ENCODE measurements around the gene MMP3. TPM values are rescaled to one million over a fixed set of nuclear protein-coding genes. Genes with fewer than 3 reads are reported as not detected.
"Not testable (repeated sequence)": the region's sequence is repeated elsewhere in the genome, so short reads cannot be mapped to it uniquely, and the experiment has no call there.

MMP3 gene
- total and polyA plus RNA-seq, 4 donors = not detected

- H3K27ac ChIP-seq (ENCODE audit: low read depth in 1 of 2, low read length in 2 of 2) = no peak within 1 kb of the TSS
- H3K36me3 ChIP-seq (ENCODE audit: control insufficient read depth in 4 of 4, insufficient read depth in 3 of 4, low read depth in 1 of 4, low read length in 3 of 4) = no peaks in the 10 kb centered on the region
- DNase-seq (ENCODE audit: low spot score) = no peak
- H3K9ac ChIP-seq (ENCODE audit: low read depth in 1 of 2, low read length in 2 of 2) = no peak within 1 kb of the TSS
- 59% methylated on average over 4 of the region's 4 CpGs for WGBS
- no peak within 1 kb of the TSS for H3K4me3 ChIP-seq (ENCODE audit: low read depth in 1 of 3, low read length in 3 of 3)
- H3K27me3 ChIP-seq (ENCODE audit: control insufficient read depth in 4 of 4, insufficient read depth in 4 of 4, low read length in 3 of 4) = no peaks in the 10 kb centered on the region
- H3K9me3 ChIP-seq (ENCODE audit: control insufficient read depth in 4 of 4, low read length in 3 of 4) = no peaks in the 10 kb centered on the region
- no peaks in the 10 kb centered on the region for H3K4me1 ChIP-seq (ENCODE audit: control insufficient read depth in 4 of 4, insufficient read depth in 4 of 4, low read length in 3 of 4)
- no peak for TF ChIP-seq FOXA2 (IDR thresholded peaks at IDR 0.05)
- no peak for TF ChIP-seq NR2F2 (IDR thresholded peaks at IDR 0.05)
- no peak for TF ChIP-seq RXRA (IDR thresholded peaks at IDR 0.05)
- no peak for TF ChIP-seq SP1 (IDR thresholded peaks at IDR 0.05)
- TF ChIP-seq HNF4A (conservative IDR thresholded peaks at IDR 0.05) = no peak
- no peak for TF ChIP-seq ATF3 (IDR thresholded peaks at IDR 0.05)
- no peak for TF ChIP-seq ZBTB33 (IDR thresholded peaks at IDR 0.05)
- no peak for TF ChIP-seq HNF4G (IDR thresholded peaks at IDR 0.05)
- TF ChIP-seq FOXA1 (IDR thresholded peaks at IDR 0.05) = no peak
- no peak for TF ChIP-seq EGR1 (IDR thresholded peaks at IDR 0.05; ENCODE audit: low read depth in 2 of 2)
- TF ChIP-seq RAD21 (IDR thresholded peaks at IDR 0.05) = no peak
- TF ChIP-seq REST (IDR thresholded peaks at IDR 0.05) = no peak
- TF ChIP-seq TAF1 (conservative IDR thresholded peaks at IDR 0.05) = no peak
- no peak for TF ChIP-seq MAX (IDR thresholded peaks at IDR 0.05)
- TF ChIP-seq YY1 (IDR thresholded peaks at IDR 0.05) = no peak
- no peak for TF ChIP-seq GABPA (IDR thresholded peaks at IDR 0.05 in 1 of 2, conservative IDR thresholded peaks at IDR 0.05 in 1 of 2)
- TF ChIP-seq JUND (IDR thresholded peaks at IDR 0.05) = no peak
- TF ChIP-seq CTCF (IDR thresholded peaks at IDR 0.05; ENCODE audit: low read depth, low read length, missing input control) = no peak
Observed at GRCh38 chr11:102874852-102875251, 31.4 kb upstream of the MMP3 start, which contains the start of gene MMP12. Gene MMP12 (minus strand): TSS chr11:102874982. CDS start chr11:102874937, 45 bp downstream.

- not testable (repeated sequence) for H3K4me3 ChIP-seq (ENCODE audit: low read depth in 1 of 3, low read length in 3 of 3)
- 58% methylated on average over 8 of the region's 8 CpGs for WGBS
Observed at GRCh38 chr11:102869354-102869964, 26.1 kb upstream of the MMP3 start.

More at GRCh38 chr11:102869354-102869964, 26.1 kb upstream of the MMP3 start:
- not testable (repeated sequence) for H3K9me3 ChIP-seq (ENCODE audit: control insufficient read depth in 4 of 4, low read length in 3 of 4); H3K4me1 ChIP-seq (ENCODE audit: control insufficient read depth in 4 of 4, insufficient read depth in 4 of 4, low read length in 3 of 4); H3K36me3 ChIP-seq (ENCODE audit: control insufficient read depth in 4 of 4, insufficient read depth in 3 of 4, low read depth in 1 of 4, low read length in 3 of 4); H3K27me3 ChIP-seq (ENCODE audit: control insufficient read depth in 4 of 4, insufficient read depth in 4 of 4, low read length in 3 of 4); H3K9ac ChIP-seq (ENCODE audit: low read depth in 1 of 2, low read length in 2 of 2); H3K27ac ChIP-seq (ENCODE audit: low read depth in 1 of 2, low read length in 2 of 2); DNase-seq (ENCODE audit: low spot score)

All from liver (tissue), 9 donors.